Breast epithelium (tissue), 3 donors: Measurements from ENCODE around the gene CCDC6.

Experiments
- POLR2A ChIP-seq: fragments of 450-650 bp; IDR thresholded peaks from one replicate; pipeline ENCODE4 v1.6.1; 2016; ENCODE audit warnings: antibody characterized with exemption, mild to moderate bottlenecking, moderate library complexity
- POLR2AphosphoS5 ChIP-seq, 3 donors: sonication (generic); formaldehyde crosslinking; IDR thresholded peaks; one replicate each; pipeline ENCODE4 v1.6.1; 2017; ENCODE audit warnings: antibody characterized with exemption in 3 of 3
- TF ChIP-seq, protein P1 (sequence below), 3 donors: fragments of 450-650 bp; IDR thresholded peaks; one replicate each; pipeline ENCODE4 v1.5.1; 2016 to 2017; ENCODE audit warnings: antibody characterized with exemption in 3 of 3, mild to moderate bottlenecking in 3 of 3, moderate library complexity in 3 of 3

DNA sequence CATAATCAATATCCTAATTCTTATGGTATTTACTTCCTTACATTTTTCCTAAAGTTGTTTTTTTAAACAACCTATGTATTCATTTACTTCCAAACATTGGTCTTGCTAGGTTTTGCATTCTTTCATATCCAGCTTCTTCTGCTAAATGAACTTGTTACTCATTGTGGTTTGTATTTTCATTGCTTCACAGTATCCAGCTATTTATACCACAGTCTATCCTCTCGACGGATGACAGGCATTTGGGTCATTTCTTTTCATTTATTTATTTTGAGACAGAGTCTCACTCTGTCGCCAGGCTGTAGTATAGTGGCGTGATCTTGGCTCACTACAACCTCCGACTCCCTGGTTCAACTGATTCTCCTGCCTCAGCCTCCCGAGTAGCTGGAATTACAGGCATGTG, 66.8 kb downstream of the CCDC6 start:
- TF ChIP-seq POLR2A (no peak), POLR2AphosphoS5 (IDR thresholded peaks at IDR 0.05) (no peak)
- TF ChIP-seq, protein P1, sequence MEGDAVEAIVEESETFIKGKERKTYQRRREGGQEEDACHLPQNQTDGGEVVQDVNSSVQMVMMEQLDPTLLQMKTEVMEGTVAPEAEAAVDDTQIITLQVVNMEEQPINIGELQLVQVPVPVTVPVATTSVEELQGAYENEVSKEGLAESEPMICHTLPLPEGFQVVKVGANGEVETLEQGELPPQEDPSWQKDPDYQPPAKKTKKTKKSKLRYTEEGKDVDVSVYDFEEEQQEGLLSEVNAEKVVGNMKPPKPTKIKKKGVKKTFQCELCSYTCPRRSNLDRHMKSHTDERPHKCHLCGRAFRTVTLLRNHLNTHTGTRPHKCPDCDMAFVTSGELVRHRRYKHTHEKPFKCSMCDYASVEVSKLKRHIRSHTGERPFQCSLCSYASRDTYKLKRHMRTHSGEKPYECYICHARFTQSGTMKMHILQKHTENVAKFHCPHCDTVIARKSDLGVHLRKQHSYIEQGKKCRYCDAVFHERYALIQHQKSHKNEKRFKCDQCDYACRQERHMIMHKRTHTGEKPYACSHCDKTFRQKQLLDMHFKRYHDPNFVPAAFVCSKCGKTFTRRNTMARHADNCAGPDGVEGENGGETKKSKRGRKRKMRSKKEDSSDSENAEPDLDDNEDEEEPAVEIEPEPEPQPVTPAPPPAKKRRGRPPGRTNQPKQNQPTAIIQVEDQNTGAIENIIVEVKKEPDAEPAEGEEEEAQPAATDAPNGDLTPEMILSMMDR (IDR thresholded peaks at IDR 0.05) = no peak
